GM12873 (cell line): Measurements from ENCODE around the gene TAF4.

Experiments
- TF ChIP-seq, protein P1 (sequence below): IDR thresholded peaks from 2 replicates; pipeline ENCODE4 v1.5.1; 2012; ENCODE audit warnings: low read depth, mild to moderate bottlenecking, moderate library complexity, low read length, control low read depth; ENCODE audit not compliant: insufficient read depth; ENCODE audit errors: missing control alignments

The TAF4 gene

GRCh38 chr20:62088258-62089127 lies 22.8 kb upstream of the TAF4 start:
- TF ChIP-seq, protein P1, sequence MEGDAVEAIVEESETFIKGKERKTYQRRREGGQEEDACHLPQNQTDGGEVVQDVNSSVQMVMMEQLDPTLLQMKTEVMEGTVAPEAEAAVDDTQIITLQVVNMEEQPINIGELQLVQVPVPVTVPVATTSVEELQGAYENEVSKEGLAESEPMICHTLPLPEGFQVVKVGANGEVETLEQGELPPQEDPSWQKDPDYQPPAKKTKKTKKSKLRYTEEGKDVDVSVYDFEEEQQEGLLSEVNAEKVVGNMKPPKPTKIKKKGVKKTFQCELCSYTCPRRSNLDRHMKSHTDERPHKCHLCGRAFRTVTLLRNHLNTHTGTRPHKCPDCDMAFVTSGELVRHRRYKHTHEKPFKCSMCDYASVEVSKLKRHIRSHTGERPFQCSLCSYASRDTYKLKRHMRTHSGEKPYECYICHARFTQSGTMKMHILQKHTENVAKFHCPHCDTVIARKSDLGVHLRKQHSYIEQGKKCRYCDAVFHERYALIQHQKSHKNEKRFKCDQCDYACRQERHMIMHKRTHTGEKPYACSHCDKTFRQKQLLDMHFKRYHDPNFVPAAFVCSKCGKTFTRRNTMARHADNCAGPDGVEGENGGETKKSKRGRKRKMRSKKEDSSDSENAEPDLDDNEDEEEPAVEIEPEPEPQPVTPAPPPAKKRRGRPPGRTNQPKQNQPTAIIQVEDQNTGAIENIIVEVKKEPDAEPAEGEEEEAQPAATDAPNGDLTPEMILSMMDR = no peak

DNA sequence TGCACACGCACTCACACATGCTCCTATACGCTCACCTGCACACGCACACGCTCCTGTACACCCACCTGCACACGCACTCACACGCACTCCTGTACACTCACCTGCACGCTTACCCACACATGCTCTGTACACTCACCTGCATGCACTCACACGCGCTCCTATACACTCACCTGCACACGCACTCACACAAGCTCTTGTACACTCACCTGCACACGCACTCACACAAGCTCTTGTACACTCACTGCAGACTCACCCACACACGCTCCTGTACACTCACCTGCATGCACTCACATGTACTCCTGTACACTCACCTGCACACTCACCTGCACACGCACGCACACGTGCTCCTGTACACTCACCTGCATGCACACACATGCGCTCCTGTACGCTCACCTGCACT lies 22.0 kb upstream of the TAF4 start:
- TF ChIP-seq, protein P1 = no peak

- TF ChIP-seq, protein P1 = no peak
Observed at GRCh38 chr20:62087227-62087626, 21.5 kb upstream of the TAF4 start.

- TF ChIP-seq, protein P1 = no peak
Observed at GRCh38 chr20:62085206-62085605, 19.5 kb upstream of the TAF4 start.

GRCh38 chr20:62083312-62083711 lies 17.6 kb upstream of the TAF4 start:
- TF ChIP-seq, protein P1 = no peak

DNA sequence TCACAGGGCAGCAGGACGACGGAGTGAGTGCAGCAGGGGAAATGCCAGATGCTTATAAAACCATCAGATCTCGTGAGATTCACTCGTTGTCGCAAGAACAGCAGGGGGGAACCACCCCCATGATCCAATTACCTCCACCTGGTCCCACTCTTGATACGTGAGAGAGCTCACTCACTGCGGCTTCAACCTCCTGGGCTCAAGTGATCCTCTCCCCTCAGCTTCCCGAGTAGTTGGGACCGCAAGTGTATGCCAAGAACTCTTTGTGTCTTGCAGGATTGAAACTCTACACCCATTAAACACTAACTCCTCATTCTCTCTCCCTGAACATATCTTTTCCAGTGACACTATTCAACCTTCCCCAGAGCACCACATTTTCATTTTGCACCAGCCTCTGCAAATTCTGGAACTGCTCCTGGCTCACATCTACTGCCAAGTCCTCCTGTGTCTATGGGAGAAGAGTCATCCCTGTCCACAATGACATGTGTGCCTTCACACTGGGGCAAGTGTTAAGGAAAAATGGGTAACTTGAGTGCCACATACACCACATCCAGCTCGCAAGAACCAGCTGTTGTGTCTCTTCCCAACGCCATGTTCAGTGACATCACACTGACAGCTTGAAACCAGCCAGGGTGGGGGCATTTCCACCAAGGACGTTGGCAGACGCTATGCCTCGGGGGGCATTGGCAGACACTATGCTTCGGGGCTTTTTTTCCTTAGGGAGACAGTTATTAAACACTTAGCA lies 14.7 kb upstream of the TAF4 start:
- TF ChIP-seq, protein P1 = no peak

DNA sequence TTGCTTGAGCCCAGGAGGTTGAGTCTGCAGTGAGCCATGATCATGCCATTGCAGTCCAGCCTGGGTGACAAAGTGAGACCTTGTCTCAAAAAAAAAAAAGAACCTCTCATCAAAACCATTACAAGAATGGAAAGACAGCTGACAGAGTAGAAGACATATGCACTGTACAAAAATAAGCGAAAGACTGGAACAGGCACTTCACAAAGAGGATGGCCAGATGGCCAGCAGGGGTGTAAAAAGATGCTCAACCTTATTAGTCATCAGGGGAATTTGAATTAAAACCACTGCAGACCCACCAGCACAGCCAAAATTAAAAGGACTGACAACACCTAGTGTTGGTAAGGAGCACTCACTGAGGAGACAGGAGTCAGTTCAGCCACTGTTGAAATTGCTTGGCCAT lies 13.5 kb upstream of the TAF4 start:
- TF ChIP-seq, protein P1 = no peak
